ENCODE data around the gene PRCC.
A peak's percentile ranks its signal among the peaks of the same experiment; 100 is the strongest.
"Not testable (repeated sequence)": the region's sequence is repeated elsewhere in the genome, so short reads cannot be mapped to it uniquely, and the experiment has no call there.

Gene PRCC

GRCh38 chr1:156744786-156745419 is 22.4 kb upstream of the PRCC start:
- no peak for DNase-seq

DNA sequence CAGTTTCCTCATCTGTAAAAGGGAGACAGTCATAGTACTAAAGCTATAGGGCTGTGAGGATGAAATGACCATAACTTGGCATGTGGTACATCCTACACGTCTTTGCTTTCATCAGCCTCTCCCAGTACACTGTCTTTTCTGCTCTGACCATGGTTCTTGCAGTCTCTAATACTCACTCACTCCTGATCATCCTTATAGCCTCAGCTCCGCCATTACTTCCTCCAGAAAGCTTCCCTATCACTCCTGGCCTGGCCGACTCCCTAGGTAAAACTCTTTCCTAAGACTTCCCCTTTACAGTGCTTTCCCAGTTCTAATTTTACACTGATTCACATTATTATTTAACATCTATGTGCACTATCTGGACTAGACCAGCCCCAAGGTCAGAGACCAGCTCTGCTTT is 21.5 kb upstream of the PRCC start:
- DNase-seq, result no peak

DNA sequence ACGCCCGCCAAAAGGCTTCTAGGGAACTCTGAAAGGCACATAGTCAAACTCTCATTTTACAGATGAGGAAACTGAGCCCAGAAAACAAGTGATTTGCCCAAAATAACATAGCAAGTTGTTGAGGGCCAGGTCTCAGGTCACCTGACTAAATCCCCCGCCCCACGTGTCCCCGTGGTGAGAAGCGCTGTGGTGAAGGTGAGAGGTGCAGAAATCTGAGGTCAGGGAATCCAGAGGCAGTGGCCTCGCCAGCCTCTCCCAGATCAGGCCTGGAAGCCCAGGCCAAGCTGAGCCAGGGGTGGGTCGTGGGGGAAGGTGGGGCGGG is 21.0 kb upstream of the PRCC start:
- DNase-seq, result no peak

- peak; percentile 22 for DNase-seq
These were observed 20.4 kb upstream of the PRCC start for GRCh38 chr1:156746728-156747631.

DNA sequence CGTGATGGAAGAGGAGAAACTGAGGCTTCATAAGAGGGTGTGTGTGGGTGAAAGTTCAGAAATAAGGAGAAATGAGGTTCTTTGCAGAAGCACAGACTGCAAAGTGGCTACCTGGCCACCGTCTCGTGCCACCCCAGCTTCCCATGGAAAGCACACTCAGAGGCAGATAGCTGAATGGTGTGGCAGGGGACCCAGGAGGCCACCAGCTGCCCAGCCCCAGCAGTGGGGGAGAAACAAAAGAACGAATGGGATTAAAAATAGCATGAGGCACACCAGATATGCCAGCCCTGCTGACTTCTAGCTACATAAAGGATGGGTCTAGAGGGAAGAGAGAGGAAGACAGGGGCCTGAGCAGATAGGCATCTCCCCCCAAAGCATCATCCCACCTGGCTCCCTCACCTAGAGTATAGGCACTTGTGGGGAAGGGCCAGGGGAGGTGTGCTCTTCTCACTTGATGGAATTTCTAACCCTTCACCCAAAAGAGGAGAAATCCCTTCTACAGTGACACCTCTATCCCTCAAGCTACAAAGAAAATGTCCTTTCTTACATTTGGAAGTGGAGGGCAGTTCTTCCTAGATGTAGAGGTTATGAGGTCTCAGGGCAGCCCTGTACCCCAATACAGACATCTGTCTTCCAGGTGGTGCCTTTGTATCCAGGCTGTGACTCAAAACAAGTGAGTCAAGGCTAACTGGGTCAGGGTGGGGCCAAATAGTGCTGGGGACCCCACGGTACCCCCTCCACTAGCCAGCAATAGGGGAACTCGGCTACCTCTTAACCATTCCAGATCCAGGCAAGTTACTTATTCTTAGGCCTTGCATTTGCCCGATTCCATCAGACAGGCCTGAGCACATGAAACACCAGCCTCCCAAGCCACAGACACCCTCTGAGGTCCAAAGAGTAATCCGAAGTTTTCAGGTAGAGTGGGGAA is 19.3 kb upstream of the PRCC start:
- DNase-seq, result no peak

DNA sequence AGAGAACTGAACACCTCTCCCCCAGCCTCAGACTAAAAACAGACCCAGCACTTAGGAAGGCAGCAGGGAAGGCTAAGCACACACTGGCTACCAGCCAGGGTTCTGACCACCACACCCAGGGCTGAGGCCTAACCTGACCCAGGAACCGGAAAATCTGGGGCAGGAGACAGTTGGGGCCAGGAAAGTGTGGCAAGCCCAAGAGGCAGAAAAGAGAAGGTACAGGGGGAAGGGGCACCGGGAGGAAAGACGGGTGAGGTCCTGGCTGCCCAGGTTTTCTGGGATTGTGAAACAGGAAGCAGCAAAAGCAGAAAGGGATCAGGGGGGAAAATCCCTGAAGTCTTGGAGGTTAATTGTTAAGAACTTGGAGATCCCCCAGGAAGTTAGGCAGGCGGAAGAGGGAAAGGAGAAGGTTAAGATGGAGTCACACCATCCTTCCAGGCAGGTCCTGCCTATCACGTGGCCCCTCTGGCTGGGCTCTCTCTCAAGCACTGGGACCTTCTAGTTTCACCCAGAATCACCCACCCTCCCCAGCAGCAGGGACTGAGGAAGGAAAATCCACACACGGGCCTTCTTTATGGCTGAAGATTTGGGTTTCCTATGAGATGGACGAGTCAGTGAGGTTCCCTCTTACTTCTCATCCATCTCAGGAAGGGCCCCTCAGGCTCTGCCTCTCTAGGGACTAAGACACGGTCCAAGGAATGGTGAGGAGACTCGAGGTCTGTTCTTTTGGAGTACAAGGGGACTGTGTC is 18.5 kb upstream of the PRCC start:
- DNase-seq, result no peak

- no peak for DNase-seq
These were observed 17.8 kb upstream of the PRCC start for GRCh38 chr1:156749419-156750118.

DNA sequence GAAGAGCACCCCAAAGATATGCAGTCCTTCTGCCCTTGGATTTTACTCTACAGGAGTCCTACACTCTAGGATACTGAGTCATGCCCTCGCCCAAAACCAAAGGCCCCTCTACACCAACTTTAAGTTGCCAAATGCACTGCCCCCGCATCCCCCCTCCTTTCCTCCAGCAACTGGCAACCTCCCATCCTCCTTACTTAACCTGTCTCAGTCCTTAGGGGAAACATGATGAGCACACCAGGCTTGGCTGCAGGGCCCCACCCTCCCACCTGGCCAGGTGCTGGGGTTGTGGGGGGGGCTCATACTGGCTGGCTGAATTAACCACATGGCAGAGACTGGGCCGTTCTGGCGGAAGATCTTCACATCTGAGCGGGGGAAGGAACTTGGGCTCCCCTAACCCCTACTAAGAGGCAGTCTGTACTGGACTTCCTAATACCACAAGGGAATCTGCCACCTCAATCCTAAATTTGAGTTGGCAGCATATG is 17.1 kb upstream of the PRCC start:
- DNase-seq, result no peak

DNA sequence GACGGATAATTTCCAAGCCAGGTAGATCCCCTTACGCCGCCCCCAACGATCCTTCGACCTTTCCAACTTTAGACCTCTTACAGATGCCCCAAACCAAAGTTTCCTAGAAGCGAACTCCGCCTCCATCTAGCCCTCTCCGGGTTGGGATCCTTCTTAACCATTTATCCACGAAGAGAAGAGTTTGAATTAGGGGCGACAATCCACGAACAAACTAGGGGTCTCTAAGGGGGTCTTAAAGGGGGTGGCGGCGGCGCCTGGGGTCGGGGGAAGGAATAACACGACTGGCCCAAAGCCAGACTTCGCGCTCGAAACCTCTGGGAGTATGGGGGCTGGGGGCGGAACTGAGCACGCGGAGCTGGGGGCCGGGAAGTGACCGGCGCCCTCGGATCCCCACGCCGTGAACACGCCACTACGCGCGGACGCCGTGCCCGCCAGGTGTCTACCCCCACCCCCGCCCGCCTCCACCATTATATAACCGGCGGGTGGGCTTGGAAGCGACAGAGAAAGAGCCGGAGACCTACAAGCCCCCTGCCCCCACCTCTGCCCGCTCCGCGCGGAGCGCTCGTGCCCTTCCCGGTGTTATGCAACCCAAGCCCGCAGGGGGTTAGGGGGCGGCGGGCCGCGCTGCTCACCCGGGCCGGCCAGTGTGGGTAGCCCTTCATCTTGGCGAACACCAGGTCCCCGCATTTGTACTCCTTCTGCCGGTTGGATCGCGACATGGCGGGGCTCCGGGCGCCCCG is 16.5 kb upstream of the PRCC start:
- no peak for DNase-seq

DNA sequence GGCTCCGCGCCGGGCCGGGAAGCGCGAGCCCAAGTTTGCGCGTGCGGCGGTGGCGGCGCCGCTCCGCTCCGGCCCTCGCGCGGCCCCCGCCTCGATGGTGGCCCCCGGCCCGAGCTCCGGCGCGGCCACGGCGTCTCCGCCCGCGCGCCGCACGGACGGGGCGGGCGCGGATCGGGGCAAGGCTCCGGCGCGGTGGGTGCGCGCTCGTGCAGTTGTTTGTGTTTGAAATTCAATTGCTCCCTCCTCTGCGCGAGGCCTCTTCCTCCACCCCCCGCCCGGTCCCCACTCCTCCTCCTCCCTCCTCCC is 15.9 kb upstream of the PRCC start, which contains the start of gene HDGF:
TSS of gene HDGF (minus strand) at position 225 of the 306 bp plus-strand sequence. CDS start 246 bp downstream, outside the sequence.
- no peak for DNase-seq

DNA sequence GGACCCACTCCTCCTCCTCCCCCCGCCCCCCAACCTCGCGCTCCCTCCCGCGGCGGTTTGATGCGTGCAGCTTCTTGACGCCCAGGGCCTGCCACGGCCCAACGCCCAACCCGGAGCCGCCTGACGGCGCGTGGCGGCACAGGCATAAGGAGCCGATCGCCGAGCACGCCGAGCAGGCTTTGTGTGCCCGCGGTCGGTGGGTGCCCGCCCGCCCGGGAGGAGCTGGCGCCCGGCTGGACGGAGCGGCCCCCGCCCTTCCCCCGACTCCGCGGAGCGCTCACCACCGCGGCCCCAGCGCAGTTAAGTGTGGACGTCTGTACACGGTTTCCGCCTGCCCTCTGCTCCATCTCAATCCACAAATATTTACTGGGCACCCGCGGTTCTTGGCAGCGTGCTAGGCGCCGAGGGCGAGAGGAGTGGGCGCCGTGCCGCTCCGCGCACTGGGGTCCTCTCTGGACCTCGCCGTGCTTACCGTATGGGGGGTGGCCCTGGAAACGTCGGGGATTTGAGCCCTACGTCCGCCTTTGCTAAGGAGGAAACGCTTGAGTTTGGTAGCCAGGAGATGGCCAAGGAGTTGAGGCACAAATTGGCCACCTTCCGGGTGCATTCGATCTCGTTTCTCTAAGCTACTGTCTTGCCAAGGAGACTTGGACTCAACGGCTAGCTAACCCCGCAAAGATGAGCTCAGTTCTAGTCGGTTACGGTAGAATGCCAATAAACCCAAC is 15.4 kb upstream of the PRCC start:
- peak; percentile 59 for DNase-seq

DNA sequence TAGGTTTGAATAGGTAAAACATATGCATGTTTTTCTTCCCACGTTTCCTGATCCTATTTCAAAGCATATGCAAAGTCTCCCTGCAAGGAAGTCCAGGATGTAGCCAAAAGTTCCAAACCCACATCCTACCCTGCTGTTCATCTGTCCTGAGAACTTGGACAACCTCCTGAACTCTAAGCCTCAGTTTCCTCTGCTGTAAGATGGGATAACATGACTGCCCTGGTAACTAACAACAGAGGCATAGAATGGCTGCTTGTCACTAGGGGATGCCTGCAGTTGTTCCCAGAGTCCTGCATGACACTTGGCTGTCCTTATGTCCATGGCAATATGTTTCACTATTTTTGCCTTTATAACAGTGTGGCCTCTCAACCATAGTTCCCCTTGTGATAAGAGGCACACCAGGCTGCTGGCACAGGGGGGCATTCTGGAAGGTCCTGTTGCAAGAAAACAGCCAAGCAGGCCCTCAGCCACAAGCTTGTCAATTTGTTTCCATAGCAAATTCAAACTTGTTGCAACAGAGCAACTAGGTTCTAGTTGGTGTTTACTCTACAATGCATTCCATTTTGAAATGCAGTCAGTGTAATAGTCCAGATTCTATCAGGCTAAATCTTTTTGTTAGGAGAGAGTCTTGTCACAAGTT is 14.4 kb upstream of the PRCC start:
- no peak for DNase-seq

- DNase-seq, result peak; percentile 94
These were observed 13.1 kb upstream of the PRCC start for GRCh38 chr1:156754219-156754618.

GRCh38 chr1:156755527-156755950 is 11.8 kb upstream of the PRCC start:
- DNase-seq, result no peak

GRCh38 chr1:156756355-156756754 is 11.0 kb upstream of the PRCC start:
- no peak for DNase-seq

DNA sequence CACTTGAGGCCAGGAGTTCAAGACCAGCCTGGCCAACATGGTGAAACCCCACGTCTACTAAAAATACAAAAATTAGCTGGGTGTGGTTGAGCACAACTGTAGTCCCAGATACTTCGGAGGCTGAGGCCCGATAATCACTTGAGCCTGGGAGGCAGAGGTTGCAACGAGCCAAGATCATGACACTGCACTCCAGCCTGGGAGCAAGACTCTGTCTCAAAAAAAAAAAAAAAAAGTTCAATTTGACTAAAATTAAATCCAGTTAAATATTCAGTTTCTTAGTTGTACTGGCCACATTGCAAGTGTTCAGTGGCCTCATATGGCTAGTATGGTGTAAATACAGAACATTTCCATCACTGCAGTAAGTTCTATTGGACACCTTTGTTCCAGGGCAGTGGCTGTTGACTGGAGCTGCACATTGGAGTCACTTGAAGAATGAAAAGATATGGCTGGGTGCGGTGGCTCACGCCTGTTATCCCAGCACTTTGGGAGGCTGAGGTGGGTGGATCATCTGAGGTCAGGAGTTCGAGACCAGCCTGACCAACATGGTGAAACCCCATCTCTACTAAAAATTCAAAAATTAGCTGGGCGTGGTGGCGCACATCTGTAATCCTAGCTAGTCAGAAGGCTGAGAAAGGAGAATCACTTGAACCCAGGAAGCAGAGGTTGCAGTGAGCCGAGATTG is 9.6 kb upstream of the PRCC start:
- DNase-seq, result not testable (repeated sequence)

DNA sequence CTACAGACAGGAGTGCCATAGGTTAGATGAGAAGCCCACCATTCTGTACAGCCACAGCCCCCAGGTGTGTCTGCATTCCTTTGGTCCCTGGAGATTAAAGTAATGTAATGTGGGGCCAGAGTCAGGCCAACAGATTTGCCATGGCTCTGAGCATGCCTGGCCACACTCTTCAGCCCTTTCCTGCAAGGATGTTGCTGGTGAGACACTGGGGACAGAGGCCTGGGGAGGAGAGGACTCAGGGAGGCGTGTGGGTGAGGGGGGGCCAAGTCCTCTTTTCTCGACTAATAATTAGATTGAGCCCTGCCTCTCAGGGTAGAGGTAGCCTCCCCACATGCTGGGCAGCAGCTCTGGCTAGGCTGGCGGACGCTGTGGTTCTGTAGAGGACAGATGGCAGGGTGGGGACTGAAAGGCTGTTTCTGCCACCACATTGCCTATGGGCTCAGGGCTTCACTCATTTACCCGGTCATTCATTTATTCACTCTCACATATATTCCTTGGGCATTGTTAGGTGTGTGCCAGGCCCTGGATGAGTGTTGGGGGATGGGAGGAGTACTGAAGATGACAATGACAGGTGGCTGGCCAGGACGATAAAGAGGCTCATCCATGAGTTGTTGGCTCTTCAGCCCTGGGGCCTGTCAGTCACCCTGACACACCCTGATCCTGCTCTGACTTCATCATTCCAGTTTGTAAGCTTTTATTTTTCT is 7.1 kb upstream of the PRCC start:
- no peak for DNase-seq

- no peak for DNase-seq
These were observed 6.6 kb upstream of the PRCC start for GRCh38 chr1:156760796-156761104.

- DNase-seq, result not testable (repeated sequence)
These were observed 2.2 kb upstream of the PRCC start for GRCh38 chr1:156765136-156765535.
